Upper lobe of left lung (tissue), 4 donors: ENCODE measurements around the gene FGG.

ENCODE experiments used
- CTCF ChIP-seq, 6 experiments: fragments of 450-650 bp in 4 of 6; fragments of 200-600 bp in 2 of 6; sonication (generic) in 2 of 6; IDR thresholded peaks; one replicate each; pipeline ENCODE4 v1.5.1; 2016 to 2019; ENCODE audit warnings: antibody characterized with exemption in 6 of 6
- EP300 ChIP-seq, 4 donors: sonication (generic); formaldehyde crosslinking; IDR thresholded peaks; one replicate each; pipeline ENCODE4 v1.5.1; 2017; ENCODE audit warnings: antibody characterized with exemption in 4 of 4, control low read depth in 2 of 4
- POLR2A ChIP-seq, 4 donors: fragments of 450-650 bp; IDR thresholded peaks; one replicate each; pipeline ENCODE4 v1.5.1; 2016 to 2017; ENCODE audit warnings: antibody characterized with exemption in 4 of 4, mild to moderate bottlenecking in 2 of 4
- POLR2AphosphoS5 ChIP-seq, 2 donors: sonication (generic); formaldehyde crosslinking; IDR thresholded peaks; one replicate each; pipeline ENCODE4 v1.5.1; 2017; ENCODE audit warnings: antibody characterized with exemption in 2 of 2

DNA sequence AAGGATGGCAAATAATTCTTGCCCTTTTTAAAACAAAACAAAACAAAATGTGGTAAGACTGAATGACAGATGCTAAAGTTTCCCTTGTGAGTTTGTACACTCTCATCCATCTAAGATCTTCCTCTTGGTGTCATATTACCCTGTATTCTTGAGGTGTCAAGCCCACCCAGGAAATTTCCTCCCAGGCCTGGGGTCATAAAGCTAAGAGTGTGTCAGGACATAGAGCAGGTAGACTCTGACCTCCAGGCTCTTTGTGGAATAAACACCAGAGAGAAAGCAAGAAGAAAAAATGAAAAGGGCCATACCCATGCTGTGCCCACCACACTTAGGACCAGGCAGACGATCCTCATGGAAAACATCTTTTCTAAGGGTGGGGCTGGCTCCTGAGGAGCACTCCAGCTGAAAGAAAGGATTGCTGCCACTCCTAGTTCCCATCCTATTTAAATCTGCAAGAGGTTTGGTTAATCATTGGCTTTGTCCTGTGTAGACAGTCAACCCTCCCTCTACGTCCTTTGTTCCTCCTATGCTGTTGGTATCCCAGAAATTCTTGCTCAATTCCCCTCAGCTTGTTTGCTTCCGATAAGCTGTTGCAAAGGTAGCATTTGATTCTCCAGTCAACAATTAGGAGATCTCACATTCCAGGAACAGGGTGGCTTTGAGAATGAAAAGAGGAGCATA is 22.0 kb downstream of the FGG start, which contains the start of gene FGA:
- TF ChIP-seq POLR2A (IDR thresholded peaks at IDR 0.05) = no peak
- TF ChIP-seq CTCF (IDR thresholded peaks at IDR 0.05) = no peak
- no peak for TF ChIP-seq POLR2AphosphoS5 (IDR thresholded peaks at IDR 0.05)
- peak in 3 of 4 donors; percentile 40 to 75 (median 68) for TF ChIP-seq EP300 (IDR thresholded peaks at IDR 0.05)
